Peyer's patch (tissue), 4 donors: Measurements from ENCODE around the gene PLEKHA6. TPM values are rescaled to one million over a fixed set of nuclear protein-coding genes. Genes with fewer than 3 reads are reported as not detected.

Experiments used
- DNase-seq, 3 donors: peaks; one replicate each; pipeline ENCODE4 v3.0.0-alpha.2; 2017 to 2019
- H3K27ac ChIP-seq, 4 donors: fragments of 200-600 bp; sonication (generic); one replicate each; pipeline ENCODE4 v1.5.1; 2016 to 2019
- H3K27me3 ChIP-seq, 2 donors: fragments of 200-600 bp; sonication (generic); one replicate each; pipeline ENCODE4 v1.5.1; 2019
- H3K36me3 ChIP-seq, 3 donors: fragments of 200-600 bp; sonication (generic); one replicate each; pipeline ENCODE4 v1.5.1; 2016 to 2019
- H3K4me1 ChIP-seq, 4 donors: fragments of 200-600 bp; sonication (generic); one replicate each; pipeline ENCODE4 v1.5.1; 2016 to 2019
- H3K4me3 ChIP-seq, 4 donors: fragments of 200-600 bp; sonication (generic); 1 replicate in 3 of 4; 2 replicates in 1 of 4; pipeline ENCODE4 v1.5.1; 2016 to 2019; ENCODE audit warnings: mild to moderate bottlenecking in 1 of 4
- H3K9me3 ChIP-seq, 4 donors: fragments of 200-600 bp; sonication (generic); one replicate each; pipeline ENCODE4 v1.5.1; 2016 to 2019; ENCODE audit warnings: mild to moderate bottlenecking in 1 of 4
- POLR2A ChIP-seq, 2 donors: fragments of 450-650 bp; IDR thresholded peaks; one replicate each; pipeline ENCODE4 v1.5.1; 2017; ENCODE audit warnings: antibody characterized with exemption in 2 of 2, mild to moderate bottlenecking in 2 of 2, moderate library complexity in 2 of 2
- total RNA-seq, 4 donors: library from RNA; depleted of rRNA; stranded (reverse); fragments of >200 nt; gene quantifications; one replicate each; pipeline ENCODE4 v1.1.0, GENCODE V29; 2016
- TF ChIP-seq, protein P1 (sequence below), 6 experiments: fragments of 450-650 bp in 4 of 6; fragments of 200-600 bp in 2 of 6; sonication (generic) in 1 of 6; IDR thresholded peaks; one replicate each; pipeline ENCODE4 v1.5.1; 2017 to 2019; ENCODE audit warnings: antibody characterized with exemption in 6 of 6, mild to moderate bottlenecking in 3 of 6, moderate library complexity in 1 of 6

PLEKHA6 gene
- total RNA-seq, 4 donors from 2014 or later: 57.3 to 91.6 (median 70.2) TPM

DNA sequence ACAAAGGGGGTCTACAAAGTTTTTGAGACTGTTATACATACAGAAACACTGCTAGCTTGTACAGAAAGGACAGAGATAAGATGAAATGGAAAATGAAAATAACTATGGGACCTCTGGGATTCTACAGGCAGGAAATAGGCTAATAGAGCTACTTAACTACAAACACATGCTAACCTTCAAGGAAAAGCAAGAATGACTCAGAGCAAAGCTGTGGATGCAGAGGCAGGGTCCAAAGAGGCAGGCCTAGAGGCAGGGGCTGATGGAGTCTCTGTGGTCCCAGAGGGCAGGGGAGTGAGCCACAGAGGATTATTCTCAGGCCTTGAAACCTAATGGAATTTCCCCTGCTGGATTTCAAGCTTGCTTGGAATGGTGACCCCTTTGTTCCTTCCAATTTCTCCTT is 127.2 kb downstream of the PLEKHA6 start:
- Histone ChIP-seq H3K9me3 (no peaks in the 10 kb centered on the region), H3K4me3 (no peak overlapping the region), H3K27me3 (no peaks in the 10 kb centered on the region), H3K27ac (no peak overlapping the region), H3K4me1 (peaks cover 0 to 4% (median 0%) of the 10 kb centered on the region in 4 donors), H3K36me3 (peaks cover 0 to 76% (median 0%) of the 10 kb centered on the region in 3 donors)
- TF ChIP-seq POLR2A (IDR thresholded peaks at IDR 0.05): no peak
- DNase-seq: no peak

DNA sequence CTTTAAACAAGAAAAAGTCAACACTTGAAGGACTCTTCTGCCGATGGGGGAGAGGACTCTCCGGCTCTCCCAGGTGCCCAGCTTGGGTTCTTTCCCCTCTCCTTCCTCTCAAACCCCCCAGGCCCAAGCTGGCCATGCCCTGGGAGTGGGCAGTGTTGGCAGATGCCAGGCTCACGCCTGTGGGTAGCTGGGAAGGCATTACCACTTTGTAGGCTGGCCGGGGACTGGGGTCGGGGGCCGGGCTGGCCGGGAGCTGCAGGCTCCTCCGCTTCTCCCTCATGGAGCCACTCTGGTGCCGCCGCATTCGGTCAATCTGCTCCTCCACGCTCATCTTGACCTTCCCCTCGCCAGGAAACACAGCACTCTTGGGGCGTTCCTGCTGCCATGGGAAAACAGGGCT is 129.5 kb downstream of the PLEKHA6 start:
- no peak for TF ChIP-seq POLR2A (IDR thresholded peaks at IDR 0.05)
- TF ChIP-seq, protein P1, sequence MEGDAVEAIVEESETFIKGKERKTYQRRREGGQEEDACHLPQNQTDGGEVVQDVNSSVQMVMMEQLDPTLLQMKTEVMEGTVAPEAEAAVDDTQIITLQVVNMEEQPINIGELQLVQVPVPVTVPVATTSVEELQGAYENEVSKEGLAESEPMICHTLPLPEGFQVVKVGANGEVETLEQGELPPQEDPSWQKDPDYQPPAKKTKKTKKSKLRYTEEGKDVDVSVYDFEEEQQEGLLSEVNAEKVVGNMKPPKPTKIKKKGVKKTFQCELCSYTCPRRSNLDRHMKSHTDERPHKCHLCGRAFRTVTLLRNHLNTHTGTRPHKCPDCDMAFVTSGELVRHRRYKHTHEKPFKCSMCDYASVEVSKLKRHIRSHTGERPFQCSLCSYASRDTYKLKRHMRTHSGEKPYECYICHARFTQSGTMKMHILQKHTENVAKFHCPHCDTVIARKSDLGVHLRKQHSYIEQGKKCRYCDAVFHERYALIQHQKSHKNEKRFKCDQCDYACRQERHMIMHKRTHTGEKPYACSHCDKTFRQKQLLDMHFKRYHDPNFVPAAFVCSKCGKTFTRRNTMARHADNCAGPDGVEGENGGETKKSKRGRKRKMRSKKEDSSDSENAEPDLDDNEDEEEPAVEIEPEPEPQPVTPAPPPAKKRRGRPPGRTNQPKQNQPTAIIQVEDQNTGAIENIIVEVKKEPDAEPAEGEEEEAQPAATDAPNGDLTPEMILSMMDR (IDR thresholded peaks at IDR 0.05): no peak
- no peaks in the 10 kb centered on the region for H3K27me3 ChIP-seq

DNA sequence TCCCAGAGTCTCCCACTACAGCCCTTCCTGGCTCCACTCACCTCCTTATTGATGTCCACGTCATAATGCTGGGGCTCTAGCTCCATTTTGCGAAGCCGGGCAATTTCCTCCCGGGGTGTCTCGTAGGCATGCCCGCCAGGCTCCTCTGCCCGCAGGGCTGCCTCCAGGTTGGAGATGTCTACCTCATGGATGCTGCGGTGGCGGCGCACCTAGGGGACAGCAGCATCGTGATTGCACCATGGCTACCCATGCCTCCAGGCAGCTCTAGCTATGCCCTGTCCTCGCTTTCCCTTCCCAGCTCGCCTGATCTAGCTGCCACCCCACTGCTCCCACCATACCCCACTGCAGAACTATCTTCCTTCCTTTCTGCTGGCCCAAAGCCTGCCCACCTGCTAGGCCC is 130.8 kb downstream of the PLEKHA6 start:
- no peak for DNase-seq
- peaks cover 0 to 65% (median 0%) of the 10 kb centered on the region in 3 donors for H3K36me3 ChIP-seq
- H3K27me3 ChIP-seq: no peaks in the 10 kb centered on the region
- H3K4me3 ChIP-seq: no peak overlapping the region
- H3K9me3 ChIP-seq: no peaks in the 10 kb centered on the region
- peaks cover 0 to 24% (median 0%) of the 10 kb centered on the region in 4 donors for H3K4me1 ChIP-seq
- TF ChIP-seq, protein P1 (IDR thresholded peaks at IDR 0.05): no peak
- no peak for TF ChIP-seq POLR2A (IDR thresholded peaks at IDR 0.05)
- H3K27ac ChIP-seq: no peak overlapping the region

More for the DNA sequence above, 129.5 kb downstream of the PLEKHA6 start:
- H3K36me3 ChIP-seq: peaks cover 0 to 65% (median 0%) of the 10 kb centered on the region in 3 donors
- DNase-seq: no peak
- no peaks in the 10 kb centered on the region for H3K9me3 ChIP-seq
- no peak overlapping the region for H3K4me3 ChIP-seq
- peaks cover 0 to 19% (median 0%) of the 10 kb centered on the region in 4 donors for H3K4me1 ChIP-seq
- no peak overlapping the region for H3K27ac ChIP-seq

DNA sequence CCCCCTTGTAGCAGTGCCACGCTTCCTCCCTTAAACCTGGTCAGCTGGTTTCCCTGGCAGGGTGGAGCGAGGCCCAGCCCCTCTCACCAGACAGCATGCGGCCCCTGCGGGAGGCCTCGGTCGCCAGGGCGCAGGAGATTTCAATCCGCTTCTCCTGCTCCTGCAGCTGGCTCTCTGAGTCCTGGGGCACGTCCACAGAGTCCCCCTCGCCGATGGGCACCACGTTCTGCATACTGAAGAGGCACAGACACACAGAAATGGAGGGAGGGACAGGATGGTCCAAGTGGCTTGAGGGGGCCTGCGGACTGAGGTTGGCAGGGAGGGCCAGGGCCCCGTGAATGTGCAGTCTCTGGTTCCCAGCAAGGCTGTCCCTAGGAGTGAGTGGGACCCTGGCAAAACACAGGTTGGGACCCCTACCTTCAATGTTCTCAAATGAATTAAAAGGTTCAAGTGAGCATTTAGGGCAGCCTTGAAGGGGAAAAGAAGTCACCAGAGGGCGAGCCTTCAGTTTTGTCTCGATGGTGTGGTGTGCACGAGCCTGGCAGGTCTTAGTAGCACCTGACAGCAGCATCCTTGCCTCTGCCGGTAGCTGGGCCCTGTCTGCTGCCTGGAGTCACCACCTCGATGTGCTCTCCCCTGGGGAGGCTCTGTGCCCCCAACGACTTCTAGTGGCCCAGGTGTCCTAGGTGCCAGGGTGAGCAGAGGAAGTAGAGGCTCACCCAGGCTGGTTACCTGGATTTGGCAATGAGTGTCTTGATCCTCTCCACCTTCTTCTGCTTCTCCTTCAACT is 131.5 kb downstream of the PLEKHA6 start:
- Histone ChIP-seq H3K36me3 (peaks cover 0 to 59% (median 0%) of the 10 kb centered on the region in 3 donors), H3K4me3 (no peak overlapping the region), H3K4me1 (peaks cover 0 to 24% (median 0%) of the 10 kb centered on the region in 4 donors), H3K27me3 (no peaks in the 10 kb centered on the region), H3K27ac (peak overlapping the region in 2 of 4 donors; percentile 88), H3K9me3 (no peaks in the 10 kb centered on the region)
- TF ChIP-seq, protein P1 (IDR thresholded peaks at IDR 0.05): no peak
- TF ChIP-seq POLR2A (IDR thresholded peaks at IDR 0.05): no peak
- DNase-seq: no peak

DNA sequence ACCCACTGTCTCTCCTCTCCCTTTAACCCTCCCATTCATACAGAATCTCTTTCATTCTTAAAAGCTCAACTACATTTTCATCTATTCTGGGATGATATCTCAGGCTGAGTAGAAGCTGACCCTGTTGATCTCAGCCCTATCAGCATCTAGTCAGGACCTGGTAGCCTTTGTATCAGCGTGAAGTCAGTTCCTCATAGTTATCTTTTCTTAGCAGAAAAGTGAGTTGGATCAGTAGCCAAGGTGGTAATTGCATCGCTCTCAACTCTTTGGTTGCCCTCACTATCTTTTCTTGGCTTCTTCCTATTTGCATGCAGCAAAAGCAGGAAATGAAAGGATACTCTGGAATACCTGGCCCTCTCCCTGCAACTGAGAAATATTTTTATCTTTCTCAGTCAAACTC is 132.4 kb downstream of the PLEKHA6 start:
- TF ChIP-seq POLR2A (IDR thresholded peaks at IDR 0.05): no peak
- TF ChIP-seq, protein P1 (IDR thresholded peaks at IDR 0.05): no peak
- peaks cover 0 to 59% (median 0%) of the 10 kb centered on the region in 3 donors for H3K36me3 ChIP-seq
- peak in 1 of 3 donors; percentile 1 for DNase-seq
- H3K4me3 ChIP-seq: no peak overlapping the region
- H3K27ac ChIP-seq: peak overlapping the region in 3 of 4 donors; percentile 10 to 88 (median 88)
- H3K9me3 ChIP-seq: no peaks in the 10 kb centered on the region
- no peaks in the 10 kb centered on the region for H3K27me3 ChIP-seq
- peaks cover 0 to 24% (median 0%) of the 10 kb centered on the region in 4 donors for H3K4me1 ChIP-seq
